Colonic mucosa (tissue), 4 donors: Measurements from ENCODE around the gene TRIML1. TPM values are rescaled to one million over a fixed set of nuclear protein-coding genes. Genes with fewer than 3 reads are reported as not detected.

ENCODE experiments used
- DNase-seq: peaks from one replicate; pipeline ENCODE4 v3.0.0-alpha.2; 2020
- H3K27ac ChIP-seq: fragments of 200-600 bp; one replicate; pipeline ENCODE4 v1.8.0; 2021
- H3K27me3 ChIP-seq: fragments of 200-600 bp; one replicate; pipeline ENCODE4 v1.8.0; 2021
- H3K36me3 ChIP-seq: fragments of 200-600 bp; one replicate; pipeline ENCODE4 v1.8.0; 2021
- H3K4me1 ChIP-seq: fragments of 200-600 bp; one replicate; pipeline ENCODE4 v1.8.0; 2021; ENCODE audit warnings: mild to moderate bottlenecking
- H3K4me3 ChIP-seq: fragments of 200-600 bp; one replicate; pipeline ENCODE4 v1.8.0; 2021
- H3K9ac ChIP-seq, 2 donors: one replicate each; pipeline ENCODE4 v1.7.0; 2013; ENCODE audit warnings: control low read depth in 2 of 2, low read depth in 2 of 2, low read length in 2 of 2
- H3K9me3 ChIP-seq: fragments of 200-600 bp; one replicate; pipeline ENCODE4 v1.8.0; 2021
- intact Hi-C: fragments of 100-400 bp; cut with DNase I; formaldehyde crosslinking; loops from one replicate; pipeline ENCODE4 v1.14.1; 2022
- total RNA-seq, 2 donors: library from RNA; stranded (reverse); fragmentation: NEBNext Ultra II Directional in 1 of 2; extraction: Animal tissue kit (Norgen Biotek cat#: 25700) in 1 of 2; gene quantifications; one replicate each; pipeline ENCODE4 v1.2.1, GENCODE V29; 2021
- TF ChIP-seq, protein P1 (sequence below): fragments of 200-600 bp; IDR thresholded peaks from one replicate; pipeline ENCODE4 v1.8.0; 2022; ENCODE audit warnings: antibody characterized with exemption, mild to moderate bottlenecking
- donor health status: healthy.
- donor health status: DM: no; HTN: no; CAD: no.
- donor health status: DM: no; HTN: no; CAD: no.

TRIML1 gene
- total RNA-seq, 2 donors from 2014 or later, result not detected

DNA sequence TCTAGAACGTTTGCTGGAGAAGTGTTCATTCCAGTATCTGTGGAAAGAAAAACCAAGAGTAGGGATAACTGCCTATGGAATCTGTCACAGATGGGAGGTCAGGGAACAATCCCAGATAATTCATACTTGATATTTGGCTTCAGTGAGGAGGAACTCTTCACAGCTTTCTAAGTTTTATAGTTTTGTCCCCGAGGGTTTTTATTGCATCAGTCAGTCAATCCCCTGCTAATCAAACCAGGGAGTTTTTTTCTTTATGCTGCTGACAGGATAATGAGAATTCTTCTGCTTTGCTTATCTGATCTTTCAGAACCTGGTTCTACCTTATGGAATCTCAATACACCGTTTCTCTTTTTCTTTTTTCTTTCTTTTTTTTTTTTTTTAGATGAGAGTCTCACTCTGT, 29.2 kb upstream of the TRIML1 start:
- no peak for DNase-seq
- intact Hi-C loops, result no loop called here
- TF ChIP-seq, protein P1, sequence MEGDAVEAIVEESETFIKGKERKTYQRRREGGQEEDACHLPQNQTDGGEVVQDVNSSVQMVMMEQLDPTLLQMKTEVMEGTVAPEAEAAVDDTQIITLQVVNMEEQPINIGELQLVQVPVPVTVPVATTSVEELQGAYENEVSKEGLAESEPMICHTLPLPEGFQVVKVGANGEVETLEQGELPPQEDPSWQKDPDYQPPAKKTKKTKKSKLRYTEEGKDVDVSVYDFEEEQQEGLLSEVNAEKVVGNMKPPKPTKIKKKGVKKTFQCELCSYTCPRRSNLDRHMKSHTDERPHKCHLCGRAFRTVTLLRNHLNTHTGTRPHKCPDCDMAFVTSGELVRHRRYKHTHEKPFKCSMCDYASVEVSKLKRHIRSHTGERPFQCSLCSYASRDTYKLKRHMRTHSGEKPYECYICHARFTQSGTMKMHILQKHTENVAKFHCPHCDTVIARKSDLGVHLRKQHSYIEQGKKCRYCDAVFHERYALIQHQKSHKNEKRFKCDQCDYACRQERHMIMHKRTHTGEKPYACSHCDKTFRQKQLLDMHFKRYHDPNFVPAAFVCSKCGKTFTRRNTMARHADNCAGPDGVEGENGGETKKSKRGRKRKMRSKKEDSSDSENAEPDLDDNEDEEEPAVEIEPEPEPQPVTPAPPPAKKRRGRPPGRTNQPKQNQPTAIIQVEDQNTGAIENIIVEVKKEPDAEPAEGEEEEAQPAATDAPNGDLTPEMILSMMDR, result no peak
- Histone ChIP-seq H3K4me1 (no peaks in the 10 kb centered on the region), H3K36me3 (no peaks in the 10 kb centered on the region), H3K27ac (no peak overlapping the region), H3K9ac (no peak overlapping the region), H3K4me3 (no peak overlapping the region), H3K27me3 (no peaks in the 10 kb centered on the region), H3K9me3 (no peaks in the 10 kb centered on the region)

DNA sequence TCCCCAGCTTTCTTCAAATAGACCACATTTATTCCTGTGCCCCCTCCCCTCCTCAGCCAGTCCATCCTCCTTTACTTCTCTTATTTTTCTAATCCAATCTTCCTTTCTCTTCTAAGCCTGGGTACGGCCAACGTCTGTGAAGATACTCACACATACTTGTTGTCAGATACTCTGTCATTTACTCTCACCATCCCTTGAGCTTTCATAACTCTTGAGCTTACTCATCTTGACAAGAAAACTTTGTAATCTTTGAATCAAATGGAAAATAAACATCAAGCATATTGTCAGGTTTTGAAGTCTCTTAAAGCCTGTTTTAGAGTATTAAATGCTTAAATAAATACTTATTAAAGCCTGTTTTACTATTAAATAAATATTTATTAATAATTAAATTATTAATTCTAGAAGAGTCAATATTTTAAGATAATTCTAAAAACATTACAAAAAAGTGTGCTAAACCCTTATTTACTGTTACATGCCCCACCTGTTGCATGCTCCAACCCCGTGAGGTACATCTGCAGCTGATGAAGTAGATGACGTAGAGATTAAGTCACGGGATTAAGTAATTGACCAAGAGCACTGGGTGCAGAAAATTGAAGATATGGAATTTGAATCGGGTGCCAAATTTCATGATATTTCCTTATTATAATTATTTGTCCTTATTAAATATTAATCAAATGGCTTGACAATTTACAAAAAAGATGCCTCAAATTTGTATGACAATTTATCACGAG, 28.3 kb upstream of the TRIML1 start:
- Histone ChIP-seq H3K4me1 (no peaks in the 10 kb centered on the region), H3K27ac (no peak overlapping the region), H3K9ac (no peak overlapping the region), H3K27me3 (no peaks in the 10 kb centered on the region), H3K36me3 (no peaks in the 10 kb centered on the region), H3K9me3 (no peaks in the 10 kb centered on the region), H3K4me3 (no peak overlapping the region)
- no peak for DNase-seq
- intact Hi-C loops, result no loop called here
- TF ChIP-seq, protein P1, result no peak

DNA sequence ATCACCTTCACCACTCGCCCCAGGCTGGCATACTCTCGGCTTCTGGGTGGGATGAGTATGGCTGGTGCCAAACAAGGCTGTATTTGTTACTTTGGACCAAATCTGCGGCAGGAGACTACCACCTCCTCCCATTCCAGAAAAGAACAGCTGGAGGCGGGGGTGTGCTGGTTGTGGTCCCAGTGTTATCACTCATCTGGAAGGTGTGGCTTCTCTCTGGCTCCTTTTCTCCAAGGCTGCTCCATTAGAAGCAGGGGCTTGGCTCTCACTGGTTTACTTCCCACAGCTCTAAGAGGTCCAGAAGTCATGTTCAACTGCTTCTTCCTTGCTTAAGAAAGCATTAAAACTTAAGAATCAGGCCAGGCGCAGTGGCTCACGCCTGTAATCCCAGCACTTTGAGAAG, 27.3 kb upstream of the TRIML1 start:
- H3K27ac ChIP-seq, result no peak overlapping the region
- no peaks in the 10 kb centered on the region for H3K27me3 ChIP-seq
- no peak for DNase-seq
- H3K4me3 ChIP-seq, result no peak overlapping the region
- no peaks in the 10 kb centered on the region for H3K36me3 ChIP-seq
- H3K9me3 ChIP-seq, result no peaks in the 10 kb centered on the region
- intact Hi-C loops, result no loop called here
- TF ChIP-seq, protein P1, result no peak
- H3K4me1 ChIP-seq, result no peaks in the 10 kb centered on the region
- no peak overlapping the region for H3K9ac ChIP-seq

DNA sequence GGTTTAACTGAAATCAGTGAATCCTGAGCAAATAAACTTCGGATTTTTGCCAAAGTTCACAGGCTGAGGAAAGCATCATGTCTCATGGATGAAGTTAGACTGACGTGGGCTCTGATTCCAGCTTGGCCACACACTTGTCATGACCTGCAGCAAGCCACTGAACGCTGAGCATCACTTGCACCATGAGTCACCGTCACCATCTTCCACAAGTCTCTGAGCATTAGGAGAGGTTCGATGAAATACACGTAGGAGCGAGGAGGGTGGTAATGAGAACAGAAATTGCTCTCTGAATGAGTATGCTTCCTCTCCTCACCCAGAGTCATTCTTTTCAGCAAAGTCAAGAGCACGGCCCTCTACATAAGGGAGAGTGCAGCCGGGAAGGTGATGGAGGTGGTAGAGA, 26.1 kb upstream of the TRIML1 start:
- DNase-seq, result no peak
- H3K9me3 ChIP-seq, result no peaks in the 10 kb centered on the region
- TF ChIP-seq, protein P1, result no peak
- H3K9ac ChIP-seq, result no peak overlapping the region
- no peaks in the 10 kb centered on the region for H3K36me3 ChIP-seq
- no peak overlapping the region for H3K4me3 ChIP-seq
- no peak overlapping the region for H3K27ac ChIP-seq
- no peaks in the 10 kb centered on the region for H3K27me3 ChIP-seq
- no peaks in the 10 kb centered on the region for H3K4me1 ChIP-seq
- intact Hi-C loops, result no loop called here

DNA sequence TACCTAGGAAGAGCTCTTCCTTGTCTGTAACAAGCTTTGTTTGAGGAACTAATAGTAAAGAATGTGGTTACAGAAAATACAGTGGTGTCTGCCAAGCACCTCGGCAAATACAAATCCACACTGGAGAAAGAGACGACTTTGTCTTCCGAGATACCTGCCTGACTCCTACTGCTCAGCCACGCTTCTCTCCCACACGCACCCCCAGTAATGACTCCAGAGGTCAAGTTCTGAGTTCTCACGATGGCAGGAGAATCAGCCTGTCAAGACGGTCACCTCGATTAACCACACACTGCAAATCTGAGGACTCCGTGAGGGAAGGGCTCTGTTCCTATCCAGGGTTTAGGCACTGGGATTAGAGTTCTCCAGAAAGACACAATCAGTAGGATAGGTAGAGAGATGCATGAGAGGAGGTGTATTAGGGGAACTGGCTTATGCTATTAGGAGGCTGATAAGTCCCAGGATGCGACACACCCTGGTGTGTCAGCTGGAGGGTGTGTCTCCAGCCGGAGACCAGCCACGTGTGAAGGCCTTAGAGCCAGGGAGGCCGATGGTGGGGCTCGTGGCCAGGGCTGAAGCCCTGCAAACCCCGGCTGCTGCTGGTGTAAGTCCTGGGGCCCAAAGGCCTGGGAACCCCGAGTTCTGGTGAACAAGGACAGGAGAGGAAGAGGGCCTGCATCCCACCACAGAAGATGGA, 21.5 kb upstream of the TRIML1 start:
- DNase-seq, result no peak
- intact Hi-C loops, result no loop called here
- Histone ChIP-seq H3K9ac (no peak overlapping the region), H3K9me3 (no peaks in the 10 kb centered on the region), H3K27ac (no peak overlapping the region), H3K27me3 (no peaks in the 10 kb centered on the region), H3K36me3 (no peaks in the 10 kb centered on the region), H3K4me1 (no peaks in the 10 kb centered on the region), H3K4me3 (no peak overlapping the region)
- TF ChIP-seq, protein P1, result no peak
